Urinary bladder (tissue), 4 donors: Measurements from ENCODE around the gene IDS. TPM values are rescaled to one million over a fixed set of nuclear protein-coding genes. Genes with fewer than 3 reads are reported as not detected.

Source experiments
- DNase-seq: peaks from one replicate; pipeline ENCODE4 v3.0.0-alpha.2; 2015; ENCODE audit errors: extremely low spot score
- H3K27ac ChIP-seq: one replicate; pipeline ENCODE4 v1.5.1; 2013; ENCODE audit warnings: low read depth, mild to moderate bottlenecking, moderate library complexity
- H3K36me3 ChIP-seq: one replicate; pipeline ENCODE4 v1.6.1; 2013; ENCODE audit warnings: mild to moderate bottlenecking, moderate library complexity; ENCODE audit not compliant: insufficient read depth
- H3K4me1 ChIP-seq: one replicate; pipeline ENCODE4 v1.6.1; 2013; ENCODE audit warnings: mild to moderate bottlenecking, moderate library complexity; ENCODE audit not compliant: insufficient read depth
- H3K4me3 ChIP-seq: one replicate; pipeline ENCODE4 v1.5.1; 2013; ENCODE audit warnings: low read depth, low read length
- WGBS: extraction: QIAGEN DNeasy Blood & Tissue Kit; methylation state at CpG from one replicate; pipeline ENCODE4 v1.1.7; 2013; 5-methylcytosine and 5-hydroxymethylcytosine counted together
- polyA plus RNA-seq: library from polyadenylated mRNA; stranded (reverse); fragments of 200-250 nt; gene quantifications from one replicate; pipeline ENCODE4 v1.2.3, GENCODE V29; 2013
- total RNA-seq: library from RNA; depleted of rRNA; stranded (reverse); fragments of >200 nt; gene quantifications from one replicate; pipeline ENCODE4 v1.2.3, GENCODE V29; 2014
- donor health status: healthy with polysubstance abuse.
- donor health status: healthy.

IDS gene
- total and polyA plus RNA-seq, 2 donors, result 44.3 to 62.6 TPM

- 45% methylated on average over 6 of the region's 6 CpGs for WGBS
- no peak for DNase-seq
Observed at GRCh38 chrX:149453906-149454822, 50.9 kb downstream of the IDS start.

GRCh38 chrX:149453030-149453429 is 52.1 kb downstream of the IDS start:
- Histone ChIP-seq H3K4me3 (no peak overlapping the region), H3K27ac (no peak overlapping the region), H3K36me3 (no peaks in the 10 kb centered on the region), H3K4me1 (no peaks in the 10 kb centered on the region)
- WGBS, result 78% methylated on average over 2 of the region's 2 CpGs
- no peak for DNase-seq

More at GRCh38 chrX:149453906-149454822, 50.9 kb downstream of the IDS start:
- Histone ChIP-seq H3K36me3 (no peaks in the 10 kb centered on the region), H3K4me1 (no peaks in the 10 kb centered on the region), H3K27ac (no peak overlapping the region), H3K4me3 (no peak overlapping the region)

GRCh38 chrX:149433451-149433850 is 71.7 kb downstream of the IDS start:
- DNase-seq, result no peak
- no peaks in the 10 kb centered on the region for H3K36me3 ChIP-seq
- no peak overlapping the region for H3K27ac ChIP-seq
- no peaks in the 10 kb centered on the region for H3K4me1 ChIP-seq
- 65% methylated on average over 4 of the region's 4 CpGs for WGBS
- H3K4me3 ChIP-seq, result no peak overlapping the region

DNA sequence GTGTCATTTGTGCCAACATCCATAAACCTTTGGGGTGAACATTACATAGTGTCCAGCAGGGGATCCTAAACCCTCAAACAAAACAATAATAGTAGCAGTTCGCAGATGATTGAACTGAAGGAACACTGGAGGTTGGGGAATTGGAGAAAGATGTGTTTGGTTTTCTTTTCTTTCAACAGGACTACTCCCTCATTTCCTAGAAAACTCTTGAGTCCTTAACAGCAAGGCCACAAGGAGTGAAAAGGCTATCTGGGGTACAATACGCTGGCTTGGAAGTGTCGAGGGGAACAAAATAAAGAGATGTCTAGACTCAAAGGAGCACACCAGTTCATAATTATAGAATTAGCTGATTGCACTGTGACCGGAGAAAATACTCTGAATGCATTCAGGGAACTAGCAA is 72.1 kb downstream of the IDS start:
- DNase-seq, result no peak
- 88% methylated on average over 4 of the region's 4 CpGs for WGBS
- no peaks in the 10 kb centered on the region for H3K36me3 ChIP-seq
- H3K4me1 ChIP-seq, result no peaks in the 10 kb centered on the region
- H3K27ac ChIP-seq, result no peak overlapping the region
- no peak overlapping the region for H3K4me3 ChIP-seq

Other genes with a start within 250 kb of the IDS start
- 10.2 TPM for gene EOLA1, start 35.7 kb upstream of the IDS start, total RNA-seq
- gene EOLA1, start 35.7 kb upstream of the IDS start, polyA plus RNA-seq, result 20.1 TPM
- not detected for gene HSFX3, start 44.6 kb upstream of the IDS start, total RNA-seq
- not detected for gene HSFX3, start 44.6 kb upstream of the IDS start, polyA plus RNA-seq
- not detected for gene MAGEA9B, start 82.2 kb upstream of the IDS start, total RNA-seq
- not detected for gene MAGEA9B, start 82.2 kb upstream of the IDS start, polyA plus RNA-seq
- gene HSFX2, start 90.0 kb upstream of the IDS start, total RNA-seq, result 0.95 TPM
- 1.3 TPM for gene HSFX2, start 90.0 kb upstream of the IDS start, polyA plus RNA-seq
- 26.2 TPM for gene TMEM185A, start 126.5 kb upstream of the IDS start, total RNA-seq
- 23.3 TPM for gene TMEM185A, start 126.5 kb upstream of the IDS start, polyA plus RNA-seq
- not detected for gene MAGEA11, start 206.8 kb upstream of the IDS start, total RNA-seq
- not detected for gene MAGEA11, start 206.8 kb upstream of the IDS start, polyA plus RNA-seq